KMS-11 (cell line): ENCODE data around the gene HLA-DQB1.
"Not testable (repeated sequence)": the region's sequence is repeated elsewhere in the genome, so short reads cannot be mapped to it uniquely, and the experiment has no call there.

Experiments
- H2AFZ ChIP-seq: fragments of 200-600 bp; sonication (generic); 2 replicates; pipeline ENCODE4 v1.6.1; 2016; ENCODE audit warnings: antibody characterized with exemption, mixed run types, low read depth
- H3K27ac ChIP-seq: fragments of 200-600 bp; sonication (generic); 2 replicates; pipeline ENCODE4 v1.6.1; 2016; ENCODE audit warnings: mild to moderate bottlenecking, mixed run types
- H3K27me3 ChIP-seq: fragments of 200-600 bp; sonication (generic); 2 replicates; pipeline ENCODE4 v1.6.1; 2017; ENCODE audit warnings: mild to moderate bottlenecking, low read depth, mixed run types, moderate library complexity; ENCODE audit not compliant: insufficient read depth
- H3K36me3 ChIP-seq: fragments of 200-600 bp; sonication (generic); 2 replicates; pipeline ENCODE4 v1.6.1; 2017; ENCODE audit warnings: mild to moderate bottlenecking, mixed run types; ENCODE audit not compliant: insufficient read depth
- H3K4me1 ChIP-seq: fragments of 200-600 bp; sonication (generic); 2 replicates; pipeline ENCODE4 v1.6.1; 2016; ENCODE audit warnings: mild to moderate bottlenecking, low read depth, mixed run types; ENCODE audit not compliant: poor library complexity, severe bottlenecking
- H3K4me2 ChIP-seq: fragments of 200-600 bp; sonication (generic); 2 replicates; pipeline ENCODE4 v1.7.0; 2016; ENCODE audit warnings: mild to moderate bottlenecking, mixed run types
- H3K4me3 ChIP-seq: fragments of 200-600 bp; sonication (generic); IDR thresholded peaks from 2 replicates; pipeline ENCODE4 v1.6.1; 2017; ENCODE audit warnings: low read depth, low read length, mixed read lengths; ENCODE audit not compliant: insufficient read depth
- H3K79me2 ChIP-seq: fragments of 200-600 bp; sonication (generic); 2 replicates; pipeline ENCODE4 v1.6.1; 2016; ENCODE audit warnings: low read depth, mixed run types; ENCODE audit not compliant: insufficient read depth
- H3K9ac ChIP-seq: fragments of 200-600 bp; sonication (generic); 2 replicates; pipeline ENCODE4 v1.6.1; 2016; ENCODE audit warnings: mild to moderate bottlenecking, mixed run types
- H4K20me1 ChIP-seq: fragments of 200-600 bp; sonication (generic); 2 replicates; pipeline ENCODE4 v1.6.1; 2016; ENCODE audit warnings: mild to moderate bottlenecking, mixed run types; ENCODE audit not compliant: insufficient read depth
- CTCF ChIP-seq: fragments of 200-600 bp; sonication (generic); conservative IDR thresholded peaks from 2 replicates; pipeline ENCODE4 v1.6.1; 2017; ENCODE audit warnings: low read depth, mild to moderate bottlenecking, antibody characterized with exemption, low read length, moderate library complexity, mixed read lengths

Gene HLA-DQB1

GRCh38 chr6:32666420-32667300 lies at the start of gene HLA-DQB1:
TSS of gene HLA-DQB1 (minus strand) at chr6:32666657. CDS start at chr6:32666607, 50 bp downstream.
- Histone ChIP-seq H3K27me3 (no peaks in the 10 kb centered on the region), H3K4me3 (no peak within 1 kb of the TSS), H4K20me1 (no peaks in the 10 kb centered on the region), H3K36me3 (no peaks in the 10 kb centered on the region), H3K9ac (no peak within 1 kb of the TSS), H3K27ac (no peak within 1 kb of the TSS), H3K4me1 (no peaks in the 10 kb centered on the region), H2AFZ (no peak within 1 kb of the TSS), H3K4me2 (no peak within 1 kb of the TSS), H3K79me2 (no peaks in the 10 kb centered on the region)
- TF ChIP-seq CTCF = no peak

- no peak overlapping the region for H3K9ac ChIP-seq
These were observed 46.8 kb upstream of the HLA-DQB1 start for GRCh38 chr6:32713241-32713640.

GRCh38 chr6:32709625-32710024 lies 43.2 kb upstream of the HLA-DQB1 start:
- Histone ChIP-seq H3K36me3 (no peaks in the 10 kb centered on the region), H3K4me3 (no peak overlapping the region), H2AFZ (no peak overlapping the region), H3K27me3 (no peaks in the 10 kb centered on the region), H3K4me2 (no peak overlapping the region), H3K9ac (no peak overlapping the region), H3K4me1 (no peaks in the 10 kb centered on the region), H4K20me1 (no peaks in the 10 kb centered on the region), H3K79me2 (no peaks in the 10 kb centered on the region), H3K27ac (no peak overlapping the region)
- TF ChIP-seq CTCF = no peak

More at GRCh38 chr6:32713241-32713640, 46.8 kb upstream of the HLA-DQB1 start:
- Histone ChIP-seq H3K27ac (no peak overlapping the region), H2AFZ (no peak overlapping the region), H4K20me1 (no peaks in the 10 kb centered on the region), H3K4me2 (no peak overlapping the region), H3K79me2 (no peaks in the 10 kb centered on the region), H3K27me3 (no peaks in the 10 kb centered on the region), H3K36me3 (no peaks in the 10 kb centered on the region), H3K4me1 (no peaks in the 10 kb centered on the region), H3K4me3 (no peak overlapping the region)
- TF ChIP-seq CTCF = no peak

- not testable (repeated sequence) for H3K36me3 ChIP-seq, H3K79me2 ChIP-seq, H3K27me3 ChIP-seq, H3K9ac ChIP-seq, H4K20me1 ChIP-seq, H2AFZ ChIP-seq, H3K27ac ChIP-seq, H3K4me3 ChIP-seq, H3K4me1 ChIP-seq, H3K4me2 ChIP-seq
These were observed 38.7 kb upstream of the HLA-DQB1 start for GRCh38 chr6:32705164-32705563.

GRCh38 chr6:32703347-32703746 lies 36.9 kb upstream of the HLA-DQB1 start:
- no peak overlapping the region for H3K4me2 ChIP-seq
- H3K4me1 ChIP-seq = no peaks in the 10 kb centered on the region
- H3K79me2 ChIP-seq = no peaks in the 10 kb centered on the region
- no peak overlapping the region for H3K4me3 ChIP-seq
- H3K27me3 ChIP-seq = no peaks in the 10 kb centered on the region
- no peaks in the 10 kb centered on the region for H4K20me1 ChIP-seq
- no peak overlapping the region for H3K27ac ChIP-seq
- no peak for TF ChIP-seq CTCF
- no peak overlapping the region for H2AFZ ChIP-seq
- H3K9ac ChIP-seq = no peak overlapping the region
- no peaks in the 10 kb centered on the region for H3K36me3 ChIP-seq
